ENCODE data around the gene TMTC1.
"Not testable (repeated sequence)": the region's sequence is repeated elsewhere in the genome, so short reads cannot be mapped to it uniquely, and the experiment has no call there.

TMTC1 gene

GRCh38 chr12:29561664-29562071, 222.1 kb downstream of the TMTC1 start:
- no peak for TF ChIP-seq CTCF (conservative IDR thresholded peaks at IDR 0.05; ENCODE audit: low read length)
- DNase-seq (ENCODE audit: low read depth) = no peak
- no peak overlapping the region for H3K4me3 ChIP-seq (ENCODE audit: low read length)

DNA sequence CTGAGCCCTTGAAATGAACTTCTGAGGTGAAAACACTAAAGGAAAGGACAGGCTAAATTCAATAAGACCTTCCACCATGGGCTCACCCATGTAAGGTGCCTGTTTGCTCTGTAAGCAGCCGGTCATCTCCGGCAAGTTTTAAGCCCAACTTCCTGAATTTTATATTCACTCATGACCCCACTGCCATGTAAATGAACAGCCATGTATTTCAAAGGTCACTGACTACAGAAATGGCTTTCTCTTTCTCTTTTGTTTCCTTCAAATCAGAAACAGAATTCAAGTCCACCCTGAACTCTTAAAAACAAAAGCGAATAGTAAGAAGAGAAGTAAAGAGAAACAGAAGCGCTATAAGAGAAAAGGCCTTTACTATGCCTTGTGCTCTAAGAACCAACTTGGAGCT, 224.5 kb downstream of the TMTC1 start:
- no peak for TF ChIP-seq CTCF (conservative IDR thresholded peaks at IDR 0.05; ENCODE audit: low read length)
- H3K4me3 ChIP-seq (ENCODE audit: low read length) = no peak overlapping the region

DNA sequence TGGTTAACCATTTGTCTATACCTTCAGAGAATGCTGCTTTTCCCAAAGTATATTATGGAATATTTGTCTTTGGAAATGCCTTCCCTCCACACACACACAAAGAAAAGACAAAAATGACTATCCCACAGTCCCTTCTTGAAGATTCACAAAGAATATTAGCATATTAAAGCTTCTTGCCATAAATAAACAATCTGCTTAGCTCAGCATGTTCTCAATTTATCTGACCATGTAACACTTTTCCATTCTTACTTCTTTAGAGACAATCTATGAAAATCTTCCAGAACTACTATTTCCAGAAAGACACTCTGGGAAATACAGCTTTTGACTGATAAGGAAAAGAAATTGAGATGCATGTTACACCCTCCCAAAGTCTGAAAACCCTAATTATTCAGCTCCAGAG, 227.4 kb downstream of the TMTC1 start:
- no peak overlapping the region for H3K4me3 ChIP-seq (ENCODE audit: low read length)
- no peak for TF ChIP-seq CTCF (conservative IDR thresholded peaks at IDR 0.05; ENCODE audit: low read length)
- no peak for DNase-seq (ENCODE audit: low read depth)

More for the DNA sequence above, 224.5 kb downstream of the TMTC1 start:
- DNase-seq (ENCODE audit: low read depth) = no peak

DNA sequence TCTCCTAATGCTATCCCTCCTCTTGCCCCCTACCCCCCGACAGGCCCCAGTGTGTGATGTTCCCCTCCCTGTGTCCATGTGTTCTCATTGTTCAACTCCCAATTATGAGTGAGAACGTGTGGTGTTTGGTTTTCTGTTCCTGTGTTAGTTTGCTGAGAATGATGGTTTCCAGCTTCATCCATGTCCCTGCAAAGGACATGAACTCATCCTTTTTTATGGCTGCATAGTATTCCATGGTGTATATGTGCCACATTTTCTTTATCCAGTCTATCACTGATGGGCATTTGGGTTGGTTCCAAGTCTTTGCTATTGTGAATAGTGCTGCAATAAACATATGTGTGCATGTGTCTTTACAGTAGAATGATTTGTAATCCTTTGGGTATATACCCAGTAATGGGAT, 228.3 kb downstream of the TMTC1 start:
- DNase-seq (ENCODE audit: low read depth); H3K4me3 ChIP-seq (ENCODE audit: low read length): not testable (repeated sequence)

- TF ChIP-seq CTCF (conservative IDR thresholded peaks at IDR 0.05; ENCODE audit: low read length) = no peak
- DNase-seq (ENCODE audit: low read depth) = no peak
- no peak overlapping the region for H3K4me3 ChIP-seq (ENCODE audit: low read length)
Measured at GRCh38 chr12:29552994-29553748, 230.6 kb downstream of the TMTC1 start.

GRCh38 chr12:29552324-29552927, 231.3 kb downstream of the TMTC1 start:
- DNase-seq (ENCODE audit: low read depth) = peak; percentile 25
- TF ChIP-seq CTCF (conservative IDR thresholded peaks at IDR 0.05; ENCODE audit: low read length) = peak; percentile 86
- H3K4me3 ChIP-seq (ENCODE audit: low read length) = no peak overlapping the region

DNA sequence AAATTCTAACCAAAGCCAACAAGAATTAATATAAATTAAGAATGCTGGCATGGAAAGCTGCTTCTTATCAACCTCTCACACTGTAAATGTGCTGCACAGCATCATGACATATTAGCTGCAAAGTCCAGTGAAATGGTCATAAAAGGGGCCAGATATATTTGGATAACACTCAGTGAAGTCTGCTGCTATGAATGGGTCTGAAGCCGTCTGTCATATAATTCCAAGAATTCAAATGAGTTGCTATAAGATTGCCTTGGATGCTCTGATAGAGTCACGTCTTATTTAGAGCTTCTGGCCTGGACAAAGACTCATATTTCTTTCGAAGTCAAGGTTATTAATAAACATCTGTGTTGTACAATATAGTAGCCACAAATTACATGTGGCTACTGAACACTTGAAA, 231.9 kb downstream of the TMTC1 start:
- TF ChIP-seq CTCF (conservative IDR thresholded peaks at IDR 0.05; ENCODE audit: low read length) = no peak
- no peak overlapping the region for H3K4me3 ChIP-seq (ENCODE audit: low read length)
- no peak for DNase-seq (ENCODE audit: low read depth)

Data from AG10803 (cell line).